ENCODE measurements around the gene CSGALNACT2.
"Not testable (repeated sequence)": the region's sequence is repeated elsewhere in the genome, so short reads cannot be mapped to it uniquely, and the experiment has no call there.

Gene CSGALNACT2

DNA sequence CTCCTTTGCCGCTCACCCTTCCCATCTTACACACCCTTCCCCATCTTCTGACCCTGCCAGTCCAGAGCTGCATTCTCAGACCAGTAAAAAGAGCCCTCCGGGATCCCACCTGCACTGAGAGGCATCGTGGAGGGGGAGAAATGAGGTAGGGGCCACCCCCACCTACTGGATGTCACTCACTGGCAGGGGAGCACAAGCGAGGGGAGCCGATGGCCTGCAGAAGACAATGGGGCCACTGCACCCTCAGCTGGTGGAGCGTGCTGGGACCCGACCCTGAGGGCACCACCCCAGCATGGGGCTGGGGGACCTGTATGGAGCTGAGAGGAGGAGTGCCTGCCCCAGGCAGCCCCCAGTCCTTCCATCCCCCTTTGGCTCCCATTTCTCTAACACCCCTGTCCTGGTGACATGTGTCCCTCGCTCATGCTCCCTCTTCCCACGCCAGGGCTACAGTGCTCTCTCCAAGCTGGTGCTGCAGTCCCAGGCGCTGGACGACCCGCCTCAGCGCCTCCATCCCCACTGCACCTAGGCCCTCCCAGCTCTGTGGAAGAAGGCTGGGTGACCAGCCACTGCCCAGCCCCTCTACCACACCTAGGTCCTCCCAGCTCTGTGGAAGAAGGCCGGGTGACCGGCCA, 78.8 kb downstream of the CSGALNACT2 start:
- DNase-seq (ENCODE audit: low read depth): no peak

DNA sequence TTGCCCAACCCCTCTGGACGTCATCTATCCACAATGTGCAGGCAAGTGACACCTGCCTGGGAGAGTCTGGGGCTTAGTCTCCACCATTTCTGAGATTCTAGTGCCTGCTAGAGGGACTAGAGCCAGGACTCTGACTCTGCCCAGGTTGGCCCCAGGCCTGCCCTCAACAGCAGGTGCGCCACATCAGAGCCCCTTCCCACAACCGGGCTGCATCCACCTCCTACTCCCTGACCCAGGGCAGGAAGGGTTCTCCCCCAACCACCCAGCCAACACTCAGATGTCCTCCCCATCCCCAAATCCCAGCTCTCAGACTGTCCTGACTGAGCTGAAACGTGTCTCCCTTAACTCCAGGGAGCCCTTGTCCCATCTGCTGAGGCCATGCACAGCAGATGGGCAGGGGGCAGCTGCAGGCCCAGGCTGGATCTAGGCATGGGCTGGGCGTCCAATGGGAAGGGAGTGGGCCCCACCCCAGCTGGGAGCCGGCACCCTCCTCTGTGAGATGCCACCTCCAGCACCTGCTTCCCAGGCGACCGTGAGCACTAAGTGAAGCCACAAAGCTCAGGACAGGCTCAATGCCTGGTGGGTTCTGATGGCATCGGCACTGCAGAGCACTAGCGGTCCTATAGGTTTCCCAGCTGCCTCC, 79.4 kb downstream of the CSGALNACT2 start:
- DNase-seq (ENCODE audit: low read depth): no peak

DNA sequence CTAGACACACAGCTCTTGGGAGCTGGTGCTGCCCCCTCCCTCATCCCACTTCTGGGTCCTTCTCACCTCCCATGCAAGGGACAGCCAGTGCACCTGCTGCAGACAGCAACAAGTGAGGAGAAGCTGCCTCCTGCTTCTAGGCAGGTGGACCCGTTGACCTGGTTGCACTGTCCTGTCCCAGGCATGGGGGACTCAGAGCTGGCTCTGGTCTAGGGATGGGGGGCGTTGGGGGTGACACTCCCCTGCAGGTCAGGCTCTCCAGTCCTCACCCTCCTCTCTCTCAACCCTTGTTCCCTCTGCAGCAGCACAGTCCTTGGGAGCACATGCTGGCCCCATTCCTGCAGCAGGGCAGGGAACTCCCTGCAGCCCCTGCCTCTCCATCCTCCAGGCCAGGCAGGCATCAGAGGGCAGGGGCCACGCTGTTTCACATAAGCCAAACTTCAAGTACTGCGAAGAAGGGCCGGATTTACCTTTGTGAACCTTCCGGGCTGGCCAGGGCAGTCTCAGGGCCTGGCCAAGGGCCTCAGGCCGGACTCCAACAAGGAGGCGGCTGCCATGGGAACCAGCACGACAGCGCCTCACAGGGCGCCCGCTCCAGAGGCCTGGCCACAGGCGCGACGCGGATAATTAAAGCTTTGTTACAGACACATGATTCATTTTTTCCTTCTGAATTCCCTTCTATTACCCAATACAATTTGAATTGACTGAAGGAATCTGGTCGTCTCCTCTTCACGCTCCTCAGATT, 80.1 kb downstream of the CSGALNACT2 start:
- DNase-seq (ENCODE audit: low read depth): no peak

DNA sequence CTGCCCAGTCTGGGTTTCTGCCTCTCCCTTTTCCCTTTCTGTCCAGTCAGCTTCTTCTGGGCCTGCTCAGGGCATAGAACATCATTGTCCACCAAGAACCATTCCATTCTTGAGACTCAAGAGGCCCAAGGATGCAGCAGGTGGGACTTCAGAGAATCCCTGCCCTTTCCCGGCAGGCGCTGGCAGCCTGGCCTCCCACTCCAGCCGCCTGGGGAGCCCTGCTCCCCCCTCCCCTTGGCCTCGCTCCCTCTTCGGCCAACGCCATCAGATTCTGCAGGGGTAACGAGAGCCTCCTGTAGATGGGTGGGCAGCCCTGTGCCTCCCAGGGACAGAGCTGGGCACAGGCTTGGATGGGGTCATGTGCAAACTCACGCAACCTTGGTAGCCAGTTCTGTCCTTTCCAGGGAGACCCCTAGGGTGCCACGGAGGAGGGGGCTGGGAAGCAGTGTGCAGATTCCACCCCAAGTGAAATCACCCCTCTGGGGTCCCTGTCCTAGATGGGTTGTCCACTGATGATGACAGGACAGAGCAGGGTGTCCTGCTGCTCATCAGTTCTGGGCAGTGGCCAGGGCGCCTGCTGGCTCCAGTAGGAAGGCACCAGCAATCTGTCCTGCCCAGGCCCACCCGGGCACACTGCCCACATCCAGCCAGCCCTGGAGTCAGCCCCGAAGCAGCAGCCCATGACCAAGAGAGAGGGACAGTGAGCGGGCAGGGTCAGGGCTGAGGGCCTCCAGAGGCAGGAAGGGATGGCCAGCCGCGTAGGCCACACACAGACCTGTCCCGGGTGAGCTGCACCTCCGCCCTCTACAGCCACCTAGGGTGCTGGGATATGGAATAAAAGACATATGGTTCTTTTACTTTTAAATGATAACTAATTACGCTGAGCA, 80.9 kb downstream of the CSGALNACT2 start:
- no peak for DNase-seq (ENCODE audit: low read depth)

DNA sequence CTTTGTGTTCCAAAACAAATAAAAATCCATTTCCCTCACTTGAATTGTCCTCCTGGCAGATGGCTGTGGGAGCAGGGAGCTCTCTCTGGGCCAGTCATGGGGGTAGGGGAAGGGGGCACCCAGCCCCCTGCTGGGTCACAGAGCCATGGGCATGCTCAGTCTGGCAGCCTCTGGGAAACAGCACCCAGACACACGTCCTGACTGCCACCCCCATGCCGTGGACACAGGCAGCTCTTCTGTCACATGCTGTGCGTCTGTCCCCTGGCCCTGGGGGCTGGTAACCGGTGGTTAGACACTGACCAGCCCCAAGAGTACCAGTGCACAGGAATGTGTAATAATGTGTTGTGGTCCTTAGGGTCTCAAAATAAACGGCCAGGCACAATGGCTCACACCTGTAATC, 81.6 kb downstream of the CSGALNACT2 start:
- DNase-seq (ENCODE audit: low read depth): no peak

DNA sequence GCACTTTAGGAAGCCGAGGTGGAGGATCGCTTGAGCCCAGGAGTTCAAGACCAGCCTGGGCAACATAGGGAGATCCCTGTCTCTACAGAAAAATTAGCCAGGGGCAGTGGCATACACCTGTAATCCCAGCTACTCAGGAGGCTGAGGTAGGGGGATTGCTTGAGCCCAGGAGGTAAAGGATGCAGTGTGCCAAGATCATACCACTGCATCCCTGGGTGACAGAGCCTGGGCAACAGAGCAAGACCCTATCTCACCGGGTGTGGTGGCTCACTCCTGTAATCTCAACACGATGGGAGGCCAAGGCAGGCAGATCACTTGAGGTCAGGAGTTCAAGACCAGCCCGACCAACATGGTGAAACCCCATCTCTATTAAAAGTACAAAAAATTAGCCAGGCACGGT, 82.0 kb downstream of the CSGALNACT2 start:
- DNase-seq (ENCODE audit: low read depth): not testable (repeated sequence)

DNA sequence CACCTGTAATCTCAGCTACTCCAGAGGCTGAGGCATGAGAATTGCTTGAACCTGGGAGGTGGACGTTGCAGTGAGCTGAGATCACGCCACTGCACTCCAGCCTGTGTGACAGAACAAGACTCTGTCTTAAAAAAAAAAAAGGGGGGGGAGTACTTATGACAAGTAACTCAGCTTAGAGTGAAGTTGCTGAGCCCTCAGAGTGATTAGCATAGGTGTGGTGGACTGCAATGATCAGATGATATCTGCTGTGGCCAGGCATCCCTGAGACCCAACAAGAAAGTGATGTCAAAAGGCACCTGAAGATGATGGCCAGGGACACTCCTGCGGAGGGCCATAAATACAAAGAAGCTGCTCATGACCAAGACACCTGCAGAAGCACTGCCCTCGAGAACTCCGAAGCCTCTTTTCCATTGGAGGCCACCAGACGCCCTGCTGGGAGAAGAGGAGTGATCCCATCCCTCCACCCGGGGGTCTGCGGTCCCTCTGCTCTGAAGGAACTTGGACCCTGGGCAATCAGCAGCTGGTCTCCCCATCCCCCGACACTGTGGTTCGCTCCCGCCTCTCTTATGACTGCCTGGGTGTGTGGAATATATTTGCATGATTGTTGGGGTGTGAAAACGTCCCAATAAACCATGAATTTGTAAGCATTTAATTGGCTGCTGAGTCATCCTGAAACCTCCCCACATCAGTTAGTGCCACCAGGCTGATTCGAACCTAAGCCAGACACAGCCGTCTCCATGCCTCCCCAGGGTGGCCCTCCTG, 82.6 kb downstream of the CSGALNACT2 start:
- DNase-seq (ENCODE audit: low read depth): no peak

DNA sequence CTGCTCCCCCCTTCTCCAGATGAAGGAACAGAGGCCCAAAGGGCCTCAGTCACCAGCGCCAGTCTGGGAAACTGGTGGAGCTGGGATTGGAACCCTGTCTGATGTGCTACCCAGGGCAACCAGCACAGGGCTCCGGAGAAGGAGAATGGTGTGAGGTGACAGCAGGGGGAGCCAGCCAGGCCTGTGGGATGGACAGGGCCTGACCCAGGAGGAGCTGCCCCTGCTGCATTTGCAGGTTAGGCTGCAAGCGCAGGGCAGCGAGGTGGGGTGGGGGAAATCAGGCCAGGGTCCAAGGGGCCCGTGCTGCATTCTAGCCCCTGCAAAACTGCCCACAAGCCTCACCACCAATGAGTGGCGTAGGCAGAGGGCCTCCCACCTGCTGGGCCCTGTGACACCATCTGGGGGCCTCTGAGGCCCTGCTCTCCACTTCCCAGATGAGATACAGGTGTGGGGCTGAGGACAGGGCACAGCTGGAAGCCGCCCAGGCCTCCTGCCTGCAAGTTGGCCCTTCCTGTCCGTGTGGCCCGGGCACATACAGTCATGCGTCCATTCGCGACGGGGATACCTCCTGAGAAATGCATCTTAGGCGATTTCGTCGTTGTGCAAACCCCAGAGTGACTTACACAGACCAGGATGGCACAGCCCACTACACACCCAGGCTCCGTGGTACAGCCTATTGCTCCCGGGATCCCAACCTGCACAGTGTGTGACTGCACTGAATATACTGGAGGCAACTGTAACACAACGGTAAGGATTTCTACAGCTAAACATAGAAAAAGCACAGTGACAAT, 83.4 kb downstream of the CSGALNACT2 start:
- no peak for DNase-seq (ENCODE audit: low read depth)

DNA sequence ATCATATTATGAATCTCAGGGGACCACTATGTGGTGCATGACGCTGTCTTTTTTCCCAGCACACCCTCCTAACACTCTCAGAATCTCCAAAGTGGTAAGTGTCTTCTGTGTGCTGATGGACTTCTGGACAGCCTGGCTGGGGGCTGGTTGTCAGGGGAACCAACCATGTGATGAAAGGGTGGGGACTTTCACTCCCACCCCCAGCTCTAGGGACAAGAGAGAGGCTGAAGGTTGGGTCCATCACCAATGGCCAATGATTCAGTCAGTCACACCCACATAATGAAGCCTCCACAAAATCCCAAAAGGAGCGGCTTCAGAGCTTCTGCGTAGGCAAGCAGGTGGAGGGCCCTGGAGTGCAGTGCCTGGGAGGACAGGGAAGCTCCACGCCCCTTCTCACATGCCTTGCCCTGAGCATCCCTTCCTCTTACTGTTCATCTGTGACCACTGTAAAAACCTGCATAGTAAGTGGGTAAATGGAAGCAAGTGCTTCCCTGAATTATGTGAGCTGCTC, 84.0 kb downstream of the CSGALNACT2 start:
- no peak for DNase-seq (ENCODE audit: low read depth)

DNA sequence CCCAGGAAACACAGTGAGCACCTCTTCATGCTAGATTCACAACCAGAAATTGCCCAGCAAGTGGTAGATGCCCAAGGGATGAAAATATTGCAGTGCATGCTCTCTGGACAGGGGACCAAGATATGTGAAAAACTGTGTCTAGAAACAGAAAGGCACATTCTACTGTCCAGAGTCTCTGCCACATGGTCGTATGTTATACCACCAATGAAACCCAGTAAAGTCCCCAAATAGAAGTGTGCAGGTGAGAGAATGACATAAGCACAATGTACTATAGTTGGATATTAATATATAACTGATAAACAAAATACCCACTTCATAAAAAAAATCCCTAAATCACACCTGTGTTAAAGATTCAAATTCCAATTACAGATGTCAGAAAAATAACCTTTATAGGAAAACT, 84.8 kb downstream of the CSGALNACT2 start:
- no peak for DNase-seq (ENCODE audit: low read depth)

DNA sequence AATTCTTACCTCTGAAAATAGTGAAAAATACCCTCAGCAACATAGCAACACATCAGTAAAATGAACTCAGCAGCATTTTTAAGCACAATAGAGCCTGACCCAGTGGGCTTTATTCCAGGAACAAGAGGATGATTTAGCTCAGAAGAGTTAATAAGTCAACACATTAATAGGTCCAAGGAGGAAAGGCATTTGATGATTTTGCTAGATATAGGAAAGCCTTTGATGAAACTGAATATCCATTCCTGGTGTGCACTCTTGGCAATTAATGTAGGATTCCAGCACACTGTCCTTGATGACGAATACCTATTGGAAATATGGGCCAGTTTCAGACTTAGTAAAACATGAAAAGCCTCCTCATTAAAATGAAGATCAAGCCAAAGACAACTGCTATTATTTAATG, 86.1 kb downstream of the CSGALNACT2 start:
- no peak for DNase-seq (ENCODE audit: low read depth)

DNA sequence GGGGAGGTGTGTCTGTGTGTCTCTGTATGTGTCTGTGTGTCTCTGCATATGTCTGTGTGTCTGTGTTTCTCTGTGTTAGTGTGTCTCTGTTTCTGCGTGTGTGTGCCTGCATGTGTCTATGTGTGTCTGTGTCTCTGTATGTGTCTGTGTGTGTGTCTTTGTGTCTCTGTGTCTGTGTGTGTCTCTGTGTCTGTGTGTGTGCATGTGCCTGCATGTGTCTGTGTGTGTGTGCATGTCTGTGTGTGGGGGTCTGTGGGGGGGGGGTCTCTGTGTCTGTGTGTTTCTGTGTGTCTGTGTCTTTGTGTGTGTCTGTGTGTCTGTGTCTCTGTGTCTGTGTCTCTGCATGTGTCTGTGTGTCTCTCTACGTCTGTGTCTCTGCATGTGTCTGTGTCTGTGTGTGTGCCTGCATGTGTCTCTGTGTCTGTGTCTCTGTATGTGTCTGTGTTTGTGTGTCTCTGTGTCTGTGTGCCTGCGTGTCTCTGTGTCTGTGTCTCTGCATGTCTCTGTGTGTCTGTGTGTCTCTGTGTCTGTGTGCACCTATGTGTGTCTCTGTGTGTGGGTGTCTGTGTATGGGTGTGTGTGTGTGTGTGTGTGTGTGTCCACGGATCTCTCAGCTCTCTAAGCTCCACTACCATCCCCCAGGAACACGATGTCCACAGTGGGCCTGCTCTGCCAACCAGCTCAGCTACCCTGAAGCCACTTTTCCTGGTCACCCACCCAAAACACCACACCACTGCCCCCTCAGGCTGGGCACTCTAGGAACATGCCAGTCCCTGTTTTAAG, 87.0 kb downstream of the CSGALNACT2 start:
- no peak for DNase-seq (ENCODE audit: low read depth)

DNA sequence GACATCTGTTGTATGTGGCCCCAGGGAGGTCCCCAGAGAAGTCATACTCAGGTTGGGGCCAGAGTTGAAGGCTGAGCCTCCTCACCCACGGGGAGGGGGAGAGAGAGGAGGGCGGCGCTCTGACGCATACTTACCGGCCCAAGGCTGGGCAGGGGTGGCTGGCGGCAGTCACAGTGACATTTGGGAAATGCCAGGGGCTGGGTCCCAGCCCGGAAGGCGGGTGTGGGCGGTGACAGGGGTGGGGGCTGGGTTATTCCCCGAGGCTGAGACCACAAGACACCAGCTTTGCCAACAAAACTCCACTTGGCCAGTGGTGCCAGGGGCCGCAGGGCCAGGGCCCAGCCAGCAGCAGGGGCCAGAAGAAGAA, 87.5 kb downstream of the CSGALNACT2 start:
- DNase-seq (ENCODE audit: low read depth): no peak

DNA sequence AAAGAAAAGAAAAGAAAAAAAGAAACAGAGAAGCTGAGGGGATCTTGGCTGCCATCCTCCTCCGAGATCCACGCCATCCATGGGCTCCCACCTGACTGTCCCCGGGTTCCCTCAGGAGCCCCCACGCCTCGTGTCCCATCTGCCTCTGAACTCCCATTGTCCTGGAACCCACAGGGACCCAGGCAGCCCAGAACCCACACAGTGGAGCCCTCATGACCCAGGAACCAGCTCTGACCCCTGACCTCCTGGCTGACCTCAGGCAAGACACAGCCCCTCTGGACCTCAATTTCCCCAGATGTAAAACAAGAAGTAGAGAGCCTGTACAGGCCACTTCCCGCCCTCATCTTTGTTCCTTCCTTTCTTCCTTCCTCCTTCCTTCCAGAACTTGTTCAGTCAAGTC, 88.2 kb downstream of the CSGALNACT2 start:
- DNase-seq (ENCODE audit: low read depth): no peak

DNA sequence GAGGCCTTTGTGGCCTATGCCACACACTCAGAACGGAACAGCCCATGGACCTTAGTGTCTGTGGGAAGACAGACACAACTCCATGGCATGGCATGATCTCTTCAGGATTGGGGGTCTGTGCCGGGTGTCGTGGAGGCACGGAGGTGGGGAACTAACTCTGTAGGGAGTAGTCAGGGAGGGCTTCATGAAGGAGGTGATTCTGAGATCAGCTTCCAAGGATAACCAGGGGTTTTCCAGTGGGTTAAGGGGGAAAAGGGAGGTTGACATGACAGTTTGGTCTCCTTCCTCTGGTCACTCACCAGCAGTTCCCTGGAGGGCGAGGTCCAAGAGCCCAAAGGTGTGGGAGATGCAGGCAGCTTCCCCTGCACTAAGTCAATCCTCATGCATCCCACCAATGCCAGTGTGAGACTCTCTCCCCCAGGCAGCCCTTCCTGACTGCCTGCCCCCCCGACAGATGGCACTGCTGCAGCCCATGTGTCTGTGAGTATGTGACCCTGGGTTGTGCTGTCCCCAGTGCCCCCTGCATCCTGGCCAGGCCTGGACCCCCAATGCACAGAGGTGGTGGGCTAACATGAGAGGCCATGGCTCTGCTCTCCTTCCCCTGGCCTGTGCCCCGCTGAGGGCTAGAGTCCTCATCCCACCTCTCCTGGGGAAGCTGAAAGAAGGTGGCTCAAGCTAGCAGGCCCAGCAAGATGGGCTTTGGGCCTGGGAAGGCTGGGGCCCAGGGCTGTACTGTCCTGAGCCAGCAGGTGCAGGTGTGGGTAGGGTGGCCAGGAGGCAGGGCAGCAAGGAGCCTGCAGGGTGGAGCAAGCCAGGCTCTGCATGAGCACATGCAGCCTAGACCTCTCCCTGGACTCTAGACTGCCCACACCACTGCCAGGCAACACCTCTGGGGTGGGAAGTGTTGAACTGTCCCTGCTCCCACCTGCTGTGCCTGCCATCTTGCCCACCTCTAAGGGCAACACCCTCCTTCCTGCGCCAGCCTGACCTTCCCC, 88.9 kb downstream of the CSGALNACT2 start:
- no peak for DNase-seq (ENCODE audit: low read depth)

DNA sequence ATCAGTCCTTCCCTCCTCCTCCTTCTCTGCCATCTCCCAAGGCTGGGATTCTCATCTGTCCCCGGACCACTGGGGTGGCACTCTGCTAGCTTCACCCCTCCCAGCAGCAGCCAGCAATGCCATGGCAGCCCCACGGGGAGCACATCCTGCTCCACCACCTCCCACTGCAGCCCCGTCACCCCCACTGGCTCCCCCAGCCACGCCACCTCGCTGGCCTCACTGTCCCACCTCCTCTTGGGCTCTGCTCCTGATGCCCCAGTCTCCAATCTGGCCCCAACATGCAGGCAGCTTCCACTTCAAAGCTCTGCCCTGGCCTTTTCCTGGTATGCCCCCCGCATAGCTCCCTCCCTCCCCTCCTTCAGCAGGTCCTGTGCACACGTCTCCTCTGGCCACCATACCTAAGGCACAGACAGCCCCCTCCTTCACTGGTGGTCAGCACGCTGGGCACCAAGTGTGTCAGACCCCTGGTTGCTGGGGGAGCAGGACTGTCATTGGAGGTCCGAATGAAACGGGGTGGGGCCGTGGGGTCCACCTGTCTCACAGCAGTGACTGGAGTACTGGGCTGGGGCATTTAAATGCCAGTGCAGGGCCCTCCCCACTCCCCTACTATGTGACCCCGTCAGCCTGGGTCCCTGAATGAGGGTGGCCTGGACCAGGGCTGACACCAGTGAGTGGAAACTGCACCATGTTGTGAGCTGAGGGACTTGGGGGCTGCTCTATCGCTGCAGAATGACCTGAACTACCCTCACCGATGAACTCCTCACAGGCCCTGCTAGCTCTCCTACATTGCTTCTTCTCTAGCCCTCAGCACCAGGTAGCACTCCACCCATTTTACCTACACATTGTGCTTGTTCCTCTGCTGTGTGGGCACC, 89.9 kb downstream of the CSGALNACT2 start:
- DNase-seq (ENCODE audit: low read depth): no peak

DNA sequence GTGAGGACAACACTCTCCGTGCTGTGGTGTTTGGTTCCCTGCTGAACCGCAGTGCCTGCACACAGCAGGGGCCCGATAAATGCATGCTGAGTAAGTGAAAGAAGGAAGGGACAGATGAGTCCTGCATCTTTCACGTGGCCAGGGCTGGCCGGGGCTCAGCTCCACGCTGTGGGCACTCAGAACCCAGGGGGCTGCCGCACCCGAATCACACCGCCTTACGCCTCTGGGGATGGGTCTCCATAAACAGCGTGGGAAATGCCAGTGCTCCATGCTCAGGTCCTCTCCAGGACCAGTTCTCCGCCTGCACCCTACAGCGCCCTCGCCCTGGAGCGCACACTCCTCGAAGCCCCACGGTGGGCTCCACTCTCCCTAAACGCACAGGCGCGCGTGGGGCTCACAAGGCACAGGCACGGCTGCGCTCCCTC, 90.5 kb downstream of the CSGALNACT2 start:
- no peak for DNase-seq (ENCODE audit: low read depth)

Data from non-pigmented ciliary epithelial cell (primary cell).